GM12878 (cell line): ENCODE data around the gene DMRT2. TPM values are rescaled to one million over a fixed set of nuclear protein-coding genes. Genes with fewer than 3 reads are reported as not detected.

ENCODE experiments used
- ATAC-seq: fragments of 200-7000 bp; cut with Tn5 transposase; 3 replicates; pipeline ENCODE4 v1.9.1; 2020; ENCODE audit warnings: mild to moderate bottlenecking, moderate library complexity
- BruUV-seq: library from RNA; stranded (reverse); fragments of 400-500 nt; replicated peaks from 2 replicates; lab custom pipeline; 2021; lab: Mats Ljungman, UMichigan
- CTCF ChIA-PET: fragments of 300-600 bp; sonication (Branson Sonifier 250); formaldehyde crosslinking; extraction: SDS; loops from one replicate; lab custom pipeline; 2021; ENCODE audit warnings: inconsistent platforms; lab: Yijun Ruan, JAX
- POLR2A ChIA-PET: fragments of 350-600 bp; formaldehyde crosslinking; extraction: SDS; loops from one replicate; lab custom pipeline; 2021; ENCODE audit warnings: inconsistent platforms; lab: Charles Lee
- RAD21 ChIA-PET: fragments of 300-600 bp; sonication (Branson Sonifier 250); formaldehyde crosslinking; loops from one replicate; lab custom pipeline; 2023; ENCODE audit warnings: antibody characterized with exemption; ENCODE audit not compliant: unreplicated experiment; lab: Charles Lee
- SMC1A ChIA-PET: fragments of 300-600 bp; sonication (Branson Sonifier 250); formaldehyde crosslinking; loops from one replicate; lab custom pipeline; 2023; ENCODE audit not compliant: unreplicated experiment, uncharacterized antibody; lab: Charles Lee
- DNase-seq: peaks from one replicate; pipeline ENCODE4 v3.0.0-alpha.2; 2011; ENCODE audit warnings: low read depth, low spot score
- FAIRE-seq: peaks from 3 replicates; lab custom pipeline; 2011; peaks lifted over from hg19 to GRCh38; lab: Jason Lieb, UNC
- H2AFZ ChIP-seq: 2 replicates; pipeline ENCODE4 v1.6.0; 2011; ENCODE audit warnings: low read depth, low read length, control low read depth; ENCODE audit not compliant: control insufficient read depth
- H3K27ac ChIP-seq: 2 replicates; pipeline ENCODE4 v1.5.1; 2011; ENCODE audit warnings: control low read depth; ENCODE audit not compliant: control insufficient read depth, insufficient read depth
- H3K27me3 ChIP-seq, 2 experiments: replicated peaks in 1 of 2; 2 replicates each; pipeline versions ENCODE4 v1.6.0 to v1.6.1; 2011; ENCODE audit warnings: low read length in 1 of 2; ENCODE audit not compliant: control insufficient read depth in 2 of 2, insufficient read depth in 2 of 2
- H3K36me3 ChIP-seq, 2 experiments: 2 replicates each; pipeline ENCODE4 v1.5.1; 2011; ENCODE audit warnings: low read length in 1 of 2; ENCODE audit not compliant: control insufficient read depth in 2 of 2, insufficient read depth in 2 of 2
- H3K4me1 ChIP-seq: 2 replicates; pipeline ENCODE4 v1.6.1; 2011; ENCODE audit warnings: mild to moderate bottlenecking, low read length, moderate library complexity, mixed read lengths; ENCODE audit not compliant: control insufficient read depth, insufficient read depth
- H3K4me2 ChIP-seq: 2 replicates; pipeline ENCODE4 v1.6.0; 2011; ENCODE audit warnings: control low read depth; ENCODE audit not compliant: control insufficient read depth, insufficient read depth
- H3K4me3 ChIP-seq: fragments of 200-600 bp; sonication (generic); 2 replicates; pipeline ENCODE4 v1.5.1; 2016
- H3K79me2 ChIP-seq: 2 replicates; pipeline ENCODE4 v1.6.0; 2011; ENCODE audit warnings: low read length; ENCODE audit not compliant: control insufficient read depth, insufficient read depth
- H3K9ac ChIP-seq: 2 replicates; pipeline ENCODE4 v1.8.0; 2011; ENCODE audit warnings: low read length, control low read depth, mixed read lengths; ENCODE audit not compliant: control insufficient read depth, insufficient read depth
- H3K9me3 ChIP-seq: replicated peaks from 3 replicates; pipeline ENCODE4 v1.5.1; 2011; ENCODE audit warnings: mild to moderate bottlenecking, low read length; ENCODE audit not compliant: control insufficient read depth, insufficient read depth
- H4K20me1 ChIP-seq: 2 replicates; pipeline ENCODE4 v1.6.0; 2011; ENCODE audit not compliant: control insufficient read depth, insufficient read depth
- CHD1 ChIP-seq: IDR thresholded peaks from 2 replicates; pipeline ENCODE4 v1.6.1; 2012; ENCODE audit warnings: low read depth, low read length, improper control_type of control experiment
- CREM ChIP-seq: IDR thresholded peaks from 2 replicates; pipeline ENCODE4 v1.6.1; 2014; ENCODE audit warnings: antibody characterized with exemption, low read depth
- EGR1 ChIP-seq, 2 experiments: IDR thresholded peaks; 1 replicate in 1 of 2; 2 replicates in 1 of 2; pipeline ENCODE4 v1.6.1; 2011 to 2012; ENCODE audit warnings: low read depth in 2 of 2, low read length in 2 of 2, borderline replicate concordance in 1 of 2, mild to moderate bottlenecking in 1 of 2, moderate library complexity in 1 of 2
- FOXK2 ChIP-seq: fragments of 450-650 bp; IDR thresholded peaks from 2 replicates; pipeline ENCODE4 v1.6.1; 2017; ENCODE audit warnings: mild to moderate bottlenecking, moderate library complexity
- HDAC2 ChIP-seq: fragments of 200-600 bp; sonication (generic); IDR thresholded peaks from 2 replicates; pipeline ENCODE4 v1.6.1; 2017
- IKZF1 ChIP-seq: fragments of 450-650 bp; conservative IDR thresholded peaks from 2 replicates; pipeline ENCODE4 v1.6.1; 2017; ENCODE audit warnings: antibody characterized with exemption, mild to moderate bottlenecking
- KLF5 ChIP-seq: fragments of 450-650 bp; IDR thresholded peaks from 2 replicates; pipeline ENCODE4 v1.6.1; 2014; ENCODE audit warnings: mild to moderate bottlenecking; ENCODE audit not compliant: partially characterized antibody
- NRF1 ChIP-seq: conservative IDR thresholded peaks from 2 replicates; pipeline ENCODE4 v1.6.1; 2011; ENCODE audit warnings: mild to moderate bottlenecking, low read depth, low read length, improper control_type of control experiment
- SKIL ChIP-seq: fragments of 450-650 bp; IDR thresholded peaks from 2 replicates; pipeline ENCODE4 v1.6.1; 2017; ENCODE audit warnings: mild to moderate bottlenecking, low read depth, inconsistent platforms; ENCODE audit not compliant: poor library complexity, severe bottlenecking
- TBL1XR1 ChIP-seq: IDR thresholded peaks from 2 replicates; pipeline ENCODE4 v1.6.1; 2012; ENCODE audit warnings: low read depth, low read length, improper control_type of control experiment
- ZNF274 ChIP-seq: IDR thresholded peaks from one replicate; pipeline ENCODE4 v1.8.0; 2011; ENCODE audit not compliant: insufficient read length, insufficient read depth
- WGBS: methylation state at CpG from one replicate; pipeline ENCODE4 v1.1.6; 2016; ENCODE audit warnings: low lambda C conversion rate; ENCODE audit not compliant: insufficient replicate concordance, insufficient coverage; ENCODE audit errors: missing lambda C conversion rate; 5-methylcytosine and 5-hydroxymethylcytosine counted together
- in situ Hi-C: fragments of 300-500 bp; cut with MboI; formaldehyde crosslinking; loops from 9 replicates; pipeline ENCODE4 v1.14.3; 2018; ENCODE audit warnings: mixed read lengths
- intact Hi-C: fragments of 100-400 bp; cut with micrococcal nuclease; formaldehyde crosslinking; loops from one replicate; pipeline ENCODE4 v1.14.2; 2022; ENCODE audit not compliant: unreplicated experiment
- polyA plus RNA-seq, 11 experiments: library from polyadenylated mRNA; depleted of rRNA in 4 of 11; unstranded in 6 of 11; stranded (reverse) in 5 of 11; fragments of >200 nt; fragmentation: Nextera tagmentation in 4 of 11; fragmentation: Illumina TruSeq in 1 of 11; extraction: Ambion mirVana in 4 of 11; extraction: Trizol in 1 of 11; gene quantifications; 1 replicate in 1 of 11; 2 replicates in 10 of 11; pipeline versions ENCODE4 v1.2.1 to v1.2.3, GENCODE V29; 2011 to 2016; ENCODE audit warnings: inconsistent platforms in 2 of 11, missing spikeins in 2 of 11, low read depth in 1 of 11
- total RNA-seq, 4 experiments: library from RNA; depleted of rRNA in 3 of 4; stranded (reverse); fragments of >200 nt in 3 of 4; fragmentation: Illumina TruSeq in 1 of 4; extraction: Trizol in 1 of 4; gene quantifications; 2 replicates each; pipeline versions ENCODE4 v1.2.1 to v1.2.3, GENCODE V29; 2013 to 2021

Gene DMRT2
- total and polyA plus RNA-seq, 10 of the 15 experiments (the other 5 are each of a cell fraction or from before 2014, with no cell fraction given), result 0.08 to 50.2 (median 0.69) TPM

GRCh38 chr9:1085086-1085485 is 34.9 kb downstream of the DMRT2 start:
- ChIA-PET SMC1A (interaction anchor here (0.7 to 1.6 kb wide), 3 partner anchors 8 to 15 kb away, joined by 3 read pairs; no protein-coding TSS in a partner anchor), RAD21 (interaction anchor here (1.0 kb wide), 1 partner anchor 76 kb away, joined by 3 read pairs; no protein-coding TSS in a partner anchor), POLR2A (no interaction called here), CTCF (interaction anchor here (0.8 to 1.2 kb wide), 2 partner anchors 40 to 345 kb away, joined by 3 to 4 read pairs; no protein-coding TSS in a partner anchor)
- WGBS, result 0% methylated on average over 4 of the region's 4 CpGs
- in situ Hi-C loops, result no loop called here
- no peak for FAIRE-seq
- Histone ChIP-seq H3K9ac (no peak overlapping the region), H3K36me3 (no peaks in the 10 kb centered on the region), H3K9me3 (no peaks in the 10 kb centered on the region), H3K27ac (no peak overlapping the region), H3K4me1 (no peaks in the 10 kb centered on the region), H3K4me2 (no peak overlapping the region), H2AFZ (no peak overlapping the region), H4K20me1 (no peaks in the 10 kb centered on the region), H3K27me3 (no peaks in the 10 kb centered on the region), H3K4me3 (no peak overlapping the region), H3K79me2 (no peaks in the 10 kb centered on the region)
- BruUV-seq, result no TSS peak
- no peak for DNase-seq
- intact Hi-C loops, result no loop called here
- ATAC-seq, result no peak
- TF ChIP-seq TBL1XR1, result no peak
- no peak for TF ChIP-seq NRF1
- no peak for TF ChIP-seq CHD1
- no peak for TF ChIP-seq HDAC2
- TF ChIP-seq CREM, result no peak
- TF ChIP-seq SKIL, result no peak
- no peak for TF ChIP-seq FOXK2
- no peak for TF ChIP-seq EGR1 (IDR thresholded peaks at IDR 0.05; ENCODE audit: borderline replicate concordance in 1 of 2, low read depth in 2 of 2, low read length in 2 of 2)
- no peak for TF ChIP-seq KLF5
- TF ChIP-seq IKZF1, result no peak
- no peak for TF ChIP-seq ZNF274
